Right ventricle myocardium superior (tissue), 1 donor: ENCODE measurements around the gene CMTM2. TPM values are rescaled to one million over a fixed set of nuclear protein-coding genes. Genes with fewer than 3 reads are reported as not detected.
A peak's percentile ranks its signal among the peaks of the same experiment; 100 is the strongest.
"Not testable (repeated sequence)": the region's sequence is repeated elsewhere in the genome, so short reads cannot be mapped to it uniquely, and the experiment has no call there.

Source experiments
- ATAC-seq: fragments of 200-7000 bp; cut with Tn5 transposase; one replicate; pipeline ENCODE4 v1.9.1; 2020; ENCODE audit warnings: mild to moderate bottlenecking; ENCODE audit not compliant: poor library complexity
- DNase-seq: peaks from one replicate; pipeline ENCODE4 v3.0.0-alpha.2; 2020
- intact Hi-C: fragments of 100-400 bp; cut with DNase I; formaldehyde crosslinking; loops from one replicate; pipeline ENCODE4 v1.11.2; 2022
- total RNA-seq: library from RNA; stranded (reverse); fragmentation: NEBNext Ultra II Directional; extraction: Animal tissue kit (Norgen Biotek cat#: 25700); gene quantifications from one replicate; pipeline ENCODE4 v1.2.1, GENCODE V29; 2021
- donor health status: DM: no; HTN: yes; CAD: no; lungs with severe emphysema.

The CMTM2 gene
- total RNA-seq, 1 donor from 2014 or later = 0.46 TPM

DNA sequence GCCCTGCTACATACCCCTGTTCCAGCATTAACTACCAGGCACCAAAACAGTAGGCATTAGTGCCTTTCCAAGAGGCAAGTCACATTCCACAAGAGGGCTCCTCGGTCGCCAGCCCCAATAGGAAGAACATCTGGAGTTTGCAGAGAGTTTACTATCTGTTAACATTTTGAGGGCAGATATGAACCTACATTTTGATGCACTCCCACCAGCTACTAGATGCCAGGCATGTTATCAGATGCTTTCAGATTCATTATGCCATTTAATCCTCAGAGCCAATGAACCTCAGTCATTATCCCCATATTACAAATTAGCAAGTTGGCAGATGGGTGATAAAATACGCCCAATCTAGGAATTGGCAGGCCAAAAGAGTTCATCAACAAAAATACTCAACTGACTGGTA lies 4.2 kb upstream of the CMTM2 start:
- intact Hi-C loops = no loop called here
- DNase-seq (no peak), ATAC-seq (no peak)

DNA sequence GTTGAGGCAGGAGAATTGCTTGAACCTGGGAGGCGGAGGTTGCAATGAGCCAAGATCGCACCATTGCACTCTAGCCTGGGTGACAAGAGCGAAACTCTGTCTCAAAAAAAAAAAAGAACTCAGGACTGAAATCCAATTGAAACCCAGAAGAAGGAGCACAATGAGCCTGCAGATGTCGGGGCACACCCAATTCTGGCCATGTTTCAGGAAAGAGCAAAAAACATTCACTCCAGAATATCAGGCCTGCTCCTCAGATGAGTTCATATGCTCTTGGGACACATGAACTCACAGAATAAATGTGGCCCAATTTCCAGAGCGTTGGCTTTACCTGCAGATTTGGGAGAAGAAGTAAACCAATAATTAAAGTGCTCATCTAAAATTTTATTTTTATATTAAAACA lies 3.0 kb upstream of the CMTM2 start:
- ATAC-seq = peak; percentile 41
- intact Hi-C loops = no loop called here

DNA sequence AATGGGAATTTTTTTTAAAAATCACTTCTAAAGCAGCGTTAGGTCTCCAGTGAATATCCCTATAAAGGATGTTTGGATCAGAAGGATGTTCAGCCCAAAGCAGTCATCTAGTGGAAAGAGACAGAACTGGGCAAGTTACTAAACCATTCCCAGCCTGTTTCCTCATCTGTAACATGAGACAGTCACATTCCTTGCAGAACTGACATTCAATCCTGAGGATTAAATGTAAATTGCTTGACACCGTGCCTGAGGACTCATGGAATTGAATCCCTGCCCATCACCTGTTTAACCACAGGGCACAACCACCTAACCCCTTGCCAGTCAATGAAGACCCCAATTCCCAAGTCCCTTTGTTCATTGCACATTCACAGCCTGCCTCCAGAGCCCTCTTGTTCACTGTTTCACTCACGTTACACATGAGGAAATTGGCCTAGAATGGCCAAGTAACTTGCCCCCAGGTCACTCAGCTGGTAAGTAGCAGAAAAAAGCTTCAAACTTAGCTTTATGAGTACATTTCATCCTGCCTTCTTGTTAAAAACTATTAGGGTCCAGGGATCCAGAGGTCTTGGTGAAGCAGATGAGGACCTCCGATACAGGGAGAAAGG lies 1.4 kb downstream of the CMTM2 start:
- intact Hi-C loops = no loop called here
- ATAC-seq = no peak
- DNase-seq = no peak

More for the DNA sequence above, 3.0 kb upstream of the CMTM2 start:
- DNase-seq = no peak

DNA sequence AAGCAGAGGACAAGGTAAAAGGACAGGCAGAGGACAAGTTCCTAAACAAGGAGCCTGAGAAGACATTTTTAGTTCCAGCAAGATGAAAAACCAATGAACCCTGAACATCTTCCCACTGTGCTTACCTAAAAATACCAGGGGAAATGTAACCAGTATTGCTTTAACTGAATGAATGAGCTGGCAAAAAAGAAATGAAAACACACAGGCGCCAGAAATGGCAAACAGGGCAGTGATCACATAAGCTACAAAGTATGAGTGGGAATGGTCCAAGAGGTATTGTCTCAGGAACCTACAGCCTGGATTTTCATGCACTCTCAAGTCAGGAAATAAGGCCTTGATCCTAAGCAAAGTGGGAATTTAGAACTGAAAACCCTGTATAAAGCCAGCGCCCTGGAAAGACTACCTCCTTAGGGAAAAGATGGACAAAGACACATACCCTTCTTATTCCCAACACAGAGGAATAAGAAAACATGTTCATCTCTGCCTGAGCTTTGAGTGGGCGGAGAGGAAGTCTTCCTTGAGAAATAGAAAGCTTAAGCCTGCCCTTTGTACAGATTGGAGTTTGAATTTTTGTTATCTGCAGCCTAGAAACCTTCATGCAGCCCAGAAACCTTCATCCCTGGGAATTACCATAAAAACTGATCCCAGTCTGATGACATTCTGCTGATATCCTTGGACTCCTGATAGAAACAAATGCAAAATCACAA lies 2.1 kb downstream of the CMTM2 start:
- intact Hi-C loops = no loop called here
- ATAC-seq (no peak), DNase-seq (no peak)

DNA sequence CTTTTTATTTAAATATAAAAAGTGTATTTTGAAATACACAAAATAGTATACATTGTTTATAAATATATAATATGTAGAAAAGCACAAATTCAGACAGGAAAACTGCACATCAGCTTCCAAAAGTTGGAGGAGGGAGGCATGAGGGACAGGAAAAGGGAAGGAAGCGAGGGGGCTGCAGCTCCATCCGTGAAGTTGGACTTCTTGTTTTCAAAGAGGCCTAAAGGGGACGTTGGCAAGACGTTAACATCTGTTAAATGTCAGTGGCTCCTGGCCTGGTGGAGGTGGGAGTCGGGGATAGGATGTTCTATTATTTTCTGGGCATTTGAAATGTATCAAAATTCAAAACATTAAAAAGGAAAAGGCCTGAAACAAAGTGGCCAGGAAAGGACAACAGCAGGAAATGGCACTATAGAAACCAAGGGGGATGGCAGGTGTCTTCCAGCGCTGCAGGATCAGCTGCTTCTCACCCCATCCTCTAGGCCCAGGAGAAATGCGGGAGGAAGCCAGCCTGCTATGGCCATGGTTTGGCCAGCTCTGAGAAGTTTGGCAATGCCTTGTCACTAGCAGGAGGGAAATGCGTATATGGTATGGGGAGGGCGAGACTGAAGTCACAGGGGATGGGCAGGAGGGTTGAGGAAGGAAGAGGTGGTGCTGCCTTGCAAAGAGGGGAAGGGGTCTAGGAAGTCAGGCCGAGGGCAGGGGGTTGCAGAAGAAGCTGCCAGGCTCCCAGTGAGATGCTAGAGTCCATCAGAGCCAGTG lies 6.4 kb downstream of the CMTM2 start:
- no peak for DNase-seq
- intact Hi-C loops = no loop called here
- peak; percentile 62 for ATAC-seq

DNA sequence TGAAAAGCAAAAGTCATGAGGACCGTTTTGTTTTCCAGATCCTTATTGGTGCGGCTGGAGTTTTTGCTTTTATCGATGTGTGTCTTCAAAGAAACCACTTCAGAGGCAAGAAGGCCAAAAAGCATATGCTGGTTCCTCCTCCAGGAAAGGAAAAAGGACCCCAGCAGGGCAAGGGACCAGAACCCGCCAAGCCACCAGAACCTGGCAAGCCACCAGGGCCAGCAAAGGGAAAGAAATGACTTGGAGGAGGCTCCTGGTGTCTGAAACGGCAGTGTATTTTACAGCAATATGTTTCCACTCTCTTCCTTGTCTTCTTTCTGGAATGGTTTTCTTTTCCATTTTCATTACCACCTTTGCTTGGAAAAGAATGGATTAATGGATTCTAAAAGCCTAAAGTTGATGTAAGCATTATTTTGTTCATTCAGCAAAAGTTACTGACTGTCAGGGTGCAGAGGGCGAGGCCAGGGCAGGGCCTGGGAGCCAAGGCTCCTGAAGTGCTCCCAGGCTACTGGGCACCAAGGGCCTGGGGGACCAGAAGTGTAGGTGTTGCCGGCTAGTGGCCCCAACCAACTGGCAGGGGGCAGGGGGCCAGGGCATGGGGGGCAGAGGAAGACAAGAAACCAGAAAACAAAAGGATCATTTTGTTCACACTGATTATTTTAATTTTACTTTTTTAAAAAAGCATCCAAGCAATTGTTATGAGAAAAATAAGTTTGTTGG lies 8.8 kb downstream of the CMTM2 start:
- intact Hi-C loops = no loop called here
- no peak for ATAC-seq
- no peak for DNase-seq

DNA sequence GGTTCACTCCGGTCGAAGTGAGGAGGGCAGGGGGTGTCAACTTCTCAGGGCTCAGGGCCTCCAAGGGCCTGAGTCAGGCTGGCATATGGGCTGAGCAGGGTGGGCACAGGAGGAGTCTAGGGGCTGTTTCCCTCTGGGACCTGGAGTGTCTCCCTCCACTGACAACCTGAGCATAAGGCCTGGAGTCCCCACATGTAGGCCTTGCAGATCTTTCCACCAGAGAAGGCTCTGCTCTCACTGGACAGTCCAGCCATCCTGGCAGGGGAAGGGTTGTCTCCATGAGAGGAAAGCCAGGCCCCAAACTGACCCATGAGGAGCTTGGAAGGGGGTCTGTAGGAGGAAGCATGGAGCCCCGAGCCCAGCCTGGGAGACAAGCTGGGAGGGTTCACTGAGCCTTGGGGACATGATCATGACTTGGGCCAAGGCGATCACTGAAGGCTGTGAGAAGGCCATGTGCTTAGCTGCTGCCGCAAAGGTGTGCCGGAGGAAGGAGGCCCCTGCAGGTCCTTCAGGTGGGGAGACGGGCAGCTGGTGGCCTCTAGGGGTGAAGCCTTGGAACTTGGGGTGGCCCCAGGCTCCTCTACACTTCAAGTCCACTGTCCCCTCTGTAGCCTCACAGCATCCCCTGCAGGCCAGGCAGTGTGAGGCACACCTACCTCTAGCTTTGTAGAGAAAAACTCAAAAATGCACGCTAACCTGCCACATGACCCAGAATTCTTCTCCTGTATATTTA lies 9.9 kb downstream of the CMTM2 start:
- DNase-seq (peak; percentile 64), ATAC-seq (peak; percentile 73)

DNA sequence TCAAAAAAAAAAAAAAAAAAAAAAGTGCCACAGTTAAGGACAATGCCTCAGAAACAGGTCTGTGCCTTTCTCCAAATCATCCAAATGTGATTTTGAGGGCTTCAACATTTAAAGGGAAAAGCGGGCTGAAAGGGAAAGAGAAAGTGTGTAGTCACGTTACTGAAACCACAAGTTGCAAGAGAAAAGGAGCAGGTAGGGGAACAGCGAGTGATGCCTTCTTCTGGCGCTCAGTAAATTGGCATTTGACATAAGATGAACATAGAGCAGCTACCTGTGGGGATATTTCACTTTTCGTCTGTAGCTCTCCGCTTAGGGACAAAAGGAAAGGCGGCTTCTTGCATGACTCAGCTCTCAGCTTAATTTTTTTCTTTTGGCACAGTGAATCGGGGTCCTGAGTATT lies 11.1 kb downstream of the CMTM2 start:
- no peak for ATAC-seq
- intact Hi-C loops = no loop called here

More for the DNA sequence above, 9.9 kb downstream of the CMTM2 start:
- intact Hi-C loops = no loop called here

DNA sequence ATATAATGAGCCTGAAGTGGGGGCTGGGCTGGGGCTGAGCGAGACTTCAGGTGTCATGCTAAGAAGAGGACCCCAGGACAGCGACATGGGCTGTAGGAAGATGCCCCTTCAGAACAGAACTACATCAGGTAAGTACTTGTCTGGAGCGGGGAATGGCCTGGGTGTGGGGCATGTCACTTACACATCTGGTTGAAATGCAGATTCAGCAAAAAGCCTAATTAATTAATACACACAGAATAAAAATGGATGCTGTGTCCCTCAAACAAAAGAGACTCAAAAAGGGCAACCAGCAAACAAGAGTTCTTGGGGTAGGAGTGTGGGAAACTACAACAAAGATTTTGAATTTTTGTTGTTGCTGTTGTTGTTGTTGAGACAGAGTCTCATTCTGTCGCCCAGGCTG lies 11.8 kb downstream of the CMTM2 start:
- intact Hi-C loops = no loop called here
- ATAC-seq = no peak
- no peak for DNase-seq

More for the DNA sequence above, 11.1 kb downstream of the CMTM2 start:
- no peak for DNase-seq

DNA sequence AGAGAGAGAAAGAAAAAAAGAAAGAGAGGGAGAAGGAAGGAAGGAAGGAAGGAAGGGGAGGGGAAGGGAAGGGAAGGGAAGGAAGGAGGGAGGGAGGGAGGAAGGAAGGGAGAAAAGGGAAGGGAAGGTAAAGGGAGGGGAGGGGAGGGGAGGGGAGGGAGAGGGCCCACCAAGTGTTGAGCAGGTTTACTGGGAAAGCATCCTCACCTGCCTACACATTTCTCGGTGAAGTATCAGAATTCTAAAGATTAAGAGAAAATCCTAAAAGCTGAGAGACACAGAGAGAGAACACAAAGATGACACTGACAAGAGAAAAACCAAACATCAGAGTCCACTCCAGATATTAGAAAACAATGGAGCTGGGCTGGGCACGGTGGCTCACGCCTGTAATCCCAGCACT lies 13.0 kb downstream of the CMTM2 start:
- intact Hi-C loops = no loop called here

DNA sequence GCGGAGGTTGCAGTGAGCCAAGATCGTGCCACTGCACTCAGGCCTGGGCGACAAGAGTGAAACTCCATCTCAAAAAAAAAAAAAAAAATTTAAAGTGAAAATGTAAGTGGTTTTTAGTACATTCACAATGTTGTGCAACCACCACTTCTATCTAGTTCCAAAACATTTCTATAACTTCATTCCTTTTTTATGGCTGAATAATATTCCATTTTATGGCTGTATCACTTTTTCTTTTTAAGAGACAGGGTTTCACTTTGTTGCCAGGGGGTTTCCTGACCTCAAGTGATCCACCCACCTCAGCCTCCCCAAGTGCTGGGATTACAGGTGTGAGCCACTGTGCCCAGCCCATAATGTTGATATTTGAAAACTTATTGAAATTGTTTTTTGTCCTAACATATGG lies 13.6 kb downstream of the CMTM2 start:
- ATAC-seq = no peak
- intact Hi-C loops = no loop called here
- no peak for DNase-seq

More for the DNA sequence above, 13.0 kb downstream of the CMTM2 start:
- ATAC-seq = no peak
- DNase-seq = no peak

DNA sequence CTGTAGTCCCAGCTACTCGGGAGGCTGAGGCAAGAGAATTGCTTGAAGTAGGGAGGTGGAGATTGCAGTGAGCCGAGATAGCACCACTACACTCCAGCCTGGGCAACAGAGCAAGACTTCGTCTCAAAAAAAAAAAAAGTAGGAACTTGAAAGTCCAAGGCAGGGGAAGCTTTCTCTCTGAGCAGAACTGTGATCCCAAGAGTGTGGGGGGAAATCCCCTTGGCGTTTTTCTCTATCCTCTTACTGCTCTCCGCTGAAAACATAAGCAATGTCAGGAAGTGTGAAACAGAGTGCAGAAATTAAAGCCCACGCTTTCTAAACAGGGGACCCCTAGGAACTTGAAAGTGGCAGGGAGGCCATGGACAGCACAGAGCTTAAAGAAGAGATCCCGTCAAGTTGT lies 15.5 kb downstream of the CMTM2 start:
- ATAC-seq = no peak
- intact Hi-C loops = no loop called here

DNA sequence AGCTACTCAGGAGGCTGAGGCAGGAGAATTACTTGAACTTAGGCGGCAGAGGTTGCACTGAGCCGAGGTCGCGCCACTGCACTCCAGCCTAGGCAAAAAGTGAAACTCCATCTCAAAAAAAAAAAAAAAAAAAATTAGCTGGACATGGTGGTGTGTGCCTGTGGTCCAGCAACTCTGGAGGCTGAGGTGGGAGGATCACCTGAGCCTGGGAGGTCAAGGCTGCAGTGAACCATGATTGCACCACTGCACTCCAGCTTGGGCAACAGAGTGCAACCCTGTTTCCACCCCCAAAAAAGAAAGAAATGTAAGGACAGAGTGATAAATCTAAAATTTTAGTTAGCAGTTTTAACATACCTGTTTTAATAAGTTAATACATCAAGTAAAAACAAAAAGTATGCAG lies 17.3 kb downstream of the CMTM2 start:
- DNase-seq, intact Hi-C loops, ATAC-seq: not testable (repeated sequence)

More for the DNA sequence above, 15.5 kb downstream of the CMTM2 start:
- DNase-seq = no peak

DNA sequence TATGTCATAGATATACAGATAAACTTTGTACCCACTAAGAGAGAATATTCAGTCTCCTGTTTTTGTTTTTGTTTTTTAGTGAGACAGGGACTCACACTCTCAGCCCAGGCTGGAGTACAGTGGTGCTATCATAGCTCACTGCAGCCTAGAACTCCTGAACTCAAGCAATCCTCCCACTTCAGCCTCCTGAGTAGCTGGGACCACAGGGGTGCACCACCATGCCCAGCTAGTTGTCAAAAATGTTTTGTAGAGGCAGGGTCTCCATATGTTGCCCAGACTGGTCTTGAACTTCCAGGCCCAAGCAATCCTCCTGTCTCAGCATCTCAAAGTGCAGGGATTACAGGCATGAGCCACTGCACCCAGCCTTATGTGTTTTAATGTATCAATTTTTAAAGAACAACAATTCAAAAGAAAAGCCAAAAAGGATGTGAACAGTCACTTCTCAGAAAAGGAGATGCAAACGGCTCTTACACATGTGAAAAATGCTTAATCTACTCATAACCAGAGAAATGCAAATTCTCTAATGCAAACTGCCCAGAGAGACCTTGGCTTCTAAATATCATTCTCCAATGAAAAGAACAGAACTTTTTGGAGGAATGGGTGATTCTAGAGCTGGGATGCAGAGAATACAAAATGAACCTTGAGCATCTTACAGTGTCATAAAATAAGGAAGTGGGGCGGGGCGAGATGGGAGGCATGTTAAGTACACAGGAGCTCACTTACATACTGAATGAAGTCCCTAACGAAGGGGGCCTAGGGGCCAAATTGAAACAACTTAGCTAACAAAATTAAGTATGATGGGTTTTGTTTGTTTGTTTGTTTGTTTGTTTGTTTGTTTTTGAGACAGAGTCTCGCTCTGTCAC lies 18.0 kb downstream of the CMTM2 start:
- DNase-seq (no peak), ATAC-seq (no peak)
- intact Hi-C loops = no loop called here

DNA sequence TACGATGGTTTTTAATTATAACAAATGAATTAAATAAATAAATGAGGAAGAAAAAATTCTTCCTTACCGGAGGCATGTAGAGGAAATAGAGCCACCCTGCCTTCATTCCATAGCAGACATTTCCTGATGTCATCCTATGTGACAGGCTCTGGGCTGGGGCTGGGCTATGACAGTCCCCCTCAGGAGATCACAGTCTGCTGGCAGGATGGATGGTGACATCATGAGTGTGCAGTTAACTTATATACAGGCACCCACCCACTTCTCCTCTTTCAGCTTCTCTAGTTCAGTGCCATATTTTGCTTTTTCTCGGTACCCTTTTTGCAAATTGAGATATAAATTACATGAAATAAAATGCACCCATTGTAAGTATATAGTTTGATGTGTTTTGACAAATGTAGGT lies 18.8 kb downstream of the CMTM2 start:
- intact Hi-C loops = no loop called here
- ATAC-seq (no peak), DNase-seq (no peak)

DNA sequence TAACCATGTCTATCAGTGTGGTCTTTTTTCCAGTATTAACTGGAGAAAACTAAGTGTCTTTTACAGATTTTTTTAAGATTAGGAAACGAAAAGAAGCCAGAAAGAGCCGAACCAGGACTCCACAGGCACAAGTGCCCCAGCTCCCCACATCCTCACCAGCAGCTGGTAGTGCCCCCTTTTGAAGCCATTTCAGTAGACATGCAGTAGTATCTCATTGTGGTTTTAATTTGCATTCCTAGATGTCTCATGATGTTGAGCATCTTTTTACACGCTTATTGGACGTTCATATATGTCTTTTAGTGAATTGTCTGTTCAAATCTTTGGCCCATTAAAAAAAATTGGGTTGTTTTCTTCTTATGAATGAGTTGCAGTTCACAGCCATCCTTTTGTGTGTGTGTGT lies 20.5 kb downstream of the CMTM2 start:
- no peak for ATAC-seq
- intact Hi-C loops = loop anchor here (5.0 kb wide), 1 partner anchor 192 kb away; no protein-coding TSS in a partner anchor
- no peak for DNase-seq

DNA sequence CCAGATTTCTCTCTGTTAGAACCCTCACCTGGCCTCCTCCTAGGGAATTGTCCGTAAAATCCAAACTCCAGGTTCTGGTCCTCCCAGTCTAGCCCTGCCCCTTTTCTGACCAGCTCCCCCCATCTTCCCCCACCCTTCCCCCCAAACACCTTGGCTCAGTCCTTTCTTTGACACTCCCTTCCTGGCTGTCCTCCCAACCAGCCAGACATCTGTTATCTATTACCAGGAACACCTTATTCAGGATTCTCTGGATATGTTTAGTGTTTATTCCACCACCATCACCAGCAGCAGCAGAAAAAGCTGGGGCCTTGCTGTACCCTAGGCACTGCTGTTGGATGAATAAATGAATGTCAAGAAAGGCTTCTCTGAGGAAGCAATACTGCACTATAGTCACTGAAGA lies 21.2 kb downstream of the CMTM2 start:
- no peak for DNase-seq
- ATAC-seq = no peak
- intact Hi-C loops = loop anchor here (5.0 kb wide), 1 partner anchor 193 kb away; no protein-coding TSS in a partner anchor

DNA sequence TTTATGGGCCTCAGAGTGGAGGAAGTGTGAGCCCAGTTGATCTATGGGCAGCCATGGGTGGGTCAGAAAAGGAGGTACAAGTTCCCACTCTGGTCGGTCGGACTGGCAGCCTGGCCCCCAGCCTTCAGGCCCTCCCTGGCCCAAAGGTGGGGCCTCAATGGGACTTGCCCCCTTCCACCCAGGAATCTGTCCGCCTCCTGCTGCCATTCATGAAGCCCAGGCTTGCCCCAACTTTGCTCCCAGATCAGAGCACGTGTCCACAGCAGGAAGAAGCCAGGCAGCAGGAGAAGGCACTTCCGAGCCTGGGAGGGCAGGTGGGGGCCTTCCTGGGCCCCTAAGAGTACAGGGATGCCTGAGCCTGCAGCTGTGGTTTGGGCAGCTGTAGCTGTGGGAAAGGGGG lies 22.2 kb downstream of the CMTM2 start:
- intact Hi-C loops = loop anchor here (5.0 kb wide), 1 partner anchor 194 kb away; no protein-coding TSS in a partner anchor
- ATAC-seq = no peak
- no peak for DNase-seq
